ENCODE measurements around the gene CD99L2. TPM values are rescaled to one million over a fixed set of nuclear protein-coding genes. Genes with fewer than 3 reads are reported as not detected.

The CD99L2 gene
- total and polyA plus RNA-seq, 7 experiments from 2014 or later, result 14.3 to 20.4 (median 16.0) TPM

DNA sequence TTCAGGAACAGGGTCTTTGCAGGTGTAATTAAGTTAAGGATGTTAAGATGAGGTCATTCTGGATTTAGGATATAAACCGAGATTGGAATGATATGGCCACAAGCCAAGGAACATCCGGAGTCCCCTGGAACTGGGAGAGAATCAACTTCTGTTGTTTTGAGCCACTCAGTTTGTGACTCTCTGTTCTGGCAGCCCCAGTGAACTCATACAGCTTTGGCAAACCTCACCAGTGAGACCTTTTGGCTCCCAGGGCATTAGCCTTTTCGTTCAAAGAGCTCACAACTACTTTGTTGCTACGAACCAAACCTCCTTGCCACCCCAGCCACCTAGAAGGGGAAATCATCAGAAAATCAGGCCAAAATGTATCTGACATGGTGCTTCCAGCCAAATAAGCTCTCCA is 124.8 kb downstream of the CD99L2 start:
- no peaks in the 10 kb centered on the region for H3K4me1 ChIP-seq (ENCODE audit: control insufficient read depth in 2 of 2, insufficient read depth in 2 of 2, low read length in 2 of 2)
- ChIA-PET POLR2A (no interaction called here), CTCF (interaction anchor here (0.6 kb wide), 2 partner anchors 11 to 1074 kb away, joined by 3 read pairs; no protein-coding TSS in a partner anchor)
- Mint-ChIP-seq H3K4me3 (no peak overlapping the region), H3K36me3 (peaks cover 0 to 9% (median 0%) of the 10 kb centered on the region in 5 donors), H3K27me3 (no peaks in the 10 kb centered on the region), H3K27ac (no peak overlapping the region), H3K9me3 (peaks cover 0 to 2% (median 0%) of the 10 kb centered on the region in 11 donors), H3K4me1 (peaks cover 0 to 3% (median 0%) of the 10 kb centered on the region in 7 donors)
- no peak overlapping the region for H3K27ac ChIP-seq (ENCODE audit: low read depth, low read length)
- H3K36me3 ChIP-seq (ENCODE audit: control insufficient read depth in 2 of 3, insufficient read depth in 3 of 3, low read length in 3 of 3), result no peaks in the 10 kb centered on the region
- intact Hi-C loops (cut with micrococcal nuclease), result loop anchor here (5.0 to 10.0 kb wide), 3 partner anchors 209 to 229 kb away; partner anchors contain the start of gene HMGB3 (in 2 of the 2)
- no peak for ATAC-seq
- no peaks in the 10 kb centered on the region for H3K9me3 ChIP-seq (ENCODE audit: control insufficient read depth in 2 of 3, low read length in 3 of 3)
- DNase-seq, result no peak
- H3K27me3 ChIP-seq (ENCODE audit: control insufficient read depth in 2 of 2, insufficient read depth in 2 of 2, low read length in 2 of 2), result no peaks in the 10 kb centered on the region
- no peak overlapping the region for H3K4me3 ChIP-seq (ENCODE audit: low read length)

DNA sequence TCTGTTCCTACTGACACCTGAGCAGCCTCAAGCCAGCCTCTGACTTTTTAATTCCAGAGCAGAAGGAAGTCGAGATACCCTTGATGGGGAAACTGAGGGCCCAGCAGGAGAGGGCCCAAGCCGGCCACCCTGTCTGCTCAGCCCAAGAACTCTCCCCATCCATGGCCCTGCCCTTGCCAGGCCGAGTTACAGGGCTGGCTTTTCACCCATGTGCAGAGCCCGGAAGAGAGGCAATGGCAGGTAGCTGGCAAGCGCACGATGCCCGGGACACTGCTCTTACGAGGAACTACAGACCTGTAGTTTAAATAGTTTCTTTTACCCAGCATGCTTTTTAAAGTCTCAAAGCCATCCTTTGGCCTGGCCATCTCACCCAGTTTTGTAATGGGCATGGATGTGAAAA is 125.4 kb downstream of the CD99L2 start:
- H3K27me3 Mint-ChIP-seq, result no peaks in the 10 kb centered on the region
- H3K4me1 Mint-ChIP-seq, result peaks cover 0 to 3% (median 0%) of the 10 kb centered on the region in 7 donors
- POLR2A ChIA-PET, result no interaction called here
- intact Hi-C loops (cut with micrococcal nuclease), result loop anchor here (5.0 to 10.0 kb wide), 3 partner anchors 209 to 229 kb away; partner anchors contain the start of gene HMGB3 (in 2 of the 2)
- Histone ChIP-seq H3K27ac (ENCODE audit: low read depth, low read length) (no peak overlapping the region), H3K4me1 (ENCODE audit: control insufficient read depth in 2 of 2, insufficient read depth in 2 of 2, low read length in 2 of 2) (no peaks in the 10 kb centered on the region), H3K4me3 (ENCODE audit: low read length) (no peak overlapping the region), H3K27me3 (ENCODE audit: control insufficient read depth in 2 of 2, insufficient read depth in 2 of 2, low read length in 2 of 2) (no peaks in the 10 kb centered on the region), H3K9me3 (ENCODE audit: control insufficient read depth in 2 of 3, low read length in 3 of 3) (no peaks in the 10 kb centered on the region), H3K36me3 (ENCODE audit: control insufficient read depth in 2 of 3, insufficient read depth in 3 of 3, low read length in 3 of 3) (no peaks in the 10 kb centered on the region)
- ATAC-seq, result no peak
- no peak overlapping the region for H3K27ac Mint-ChIP-seq
- H3K9me3 Mint-ChIP-seq, result peaks cover 0 to 3% (median 0%) of the 10 kb centered on the region in 11 donors
- peaks cover 0 to 9% (median 0%) of the 10 kb centered on the region in 5 donors for H3K36me3 Mint-ChIP-seq
- CTCF ChIA-PET, result no interaction called here
- no peak for DNase-seq
- no peak overlapping the region for H3K4me3 Mint-ChIP-seq

DNA sequence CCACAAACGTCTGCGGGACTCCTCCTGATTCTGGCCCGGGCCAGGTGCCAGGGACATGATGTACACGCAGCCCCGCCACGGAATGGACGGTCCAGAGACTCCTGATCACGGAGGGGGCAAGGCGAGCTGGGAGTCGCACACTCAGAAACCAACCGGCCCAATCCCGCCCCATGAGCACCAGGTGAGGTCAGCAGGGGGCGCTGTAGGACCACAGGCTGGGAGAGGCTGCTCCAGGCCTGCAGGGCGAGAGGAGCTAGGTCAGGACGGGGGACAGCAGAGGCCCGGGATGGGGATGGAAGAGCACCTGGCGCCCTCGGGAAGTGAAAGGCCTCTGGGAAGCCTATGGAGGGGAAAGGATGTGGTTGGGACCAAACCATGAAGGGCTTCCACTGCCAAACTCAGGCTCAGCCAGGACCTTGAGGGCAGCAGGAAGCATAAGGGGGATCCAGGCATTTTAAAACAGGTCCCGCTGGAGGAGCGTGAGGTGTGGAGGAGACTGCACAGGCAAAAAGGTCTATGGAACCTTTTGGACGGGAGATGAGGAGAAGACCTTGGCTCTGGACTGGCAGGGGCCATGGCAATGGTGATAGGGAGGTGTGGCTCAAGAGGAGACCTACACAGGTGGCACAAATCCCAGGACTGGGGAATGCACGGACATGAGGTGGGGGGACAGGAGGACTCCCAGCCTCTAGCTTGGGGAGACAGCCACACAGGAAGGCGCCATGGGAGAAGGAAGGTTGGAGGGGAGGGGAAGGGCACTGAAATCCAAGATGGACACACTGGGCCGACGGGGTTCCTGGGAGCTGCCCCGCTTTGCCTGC is 126.1 kb downstream of the CD99L2 start:
- POLR2A ChIA-PET, result interaction anchor here (1.3 kb wide), 1 partner anchor 309 kb away, joined by 3 read pairs; no protein-coding TSS in a partner anchor
- no peak overlapping the region for H3K27ac ChIP-seq (ENCODE audit: low read depth, low read length)
- intact Hi-C loops (cut with micrococcal nuclease), result loop anchor here (1.0 to 10.0 kb wide), 4 partner anchors 210 to 310 kb away; partner anchors contain the start of gene HMGB3 (in 2 of the 2)

DNA sequence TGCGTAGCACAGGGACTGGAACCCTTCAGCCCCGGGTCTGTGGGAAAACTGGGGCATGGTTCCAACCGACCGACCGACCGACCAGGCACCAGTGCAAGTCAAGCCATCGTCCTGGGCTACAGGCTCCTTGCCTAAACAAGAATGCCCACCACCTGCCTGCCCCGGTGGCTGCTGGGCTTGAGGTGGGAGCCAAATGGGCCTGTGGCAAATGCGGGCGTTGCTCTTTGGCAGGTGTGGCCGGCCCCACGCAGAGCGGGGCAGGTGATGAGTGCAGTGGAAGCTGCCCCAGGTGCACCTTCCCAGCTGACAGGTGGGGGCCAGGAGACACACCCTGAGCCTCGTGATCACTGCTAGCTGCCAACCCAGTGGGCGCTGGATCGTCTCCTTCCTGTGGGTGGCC is 127.4 kb downstream of the CD99L2 start:
- Mint-ChIP-seq H3K27ac (no peak overlapping the region), H3K4me1 (peaks cover 0 to 3% (median 0%) of the 10 kb centered on the region in 7 donors), H3K36me3 (peaks cover 0 to 9% (median 0%) of the 10 kb centered on the region in 5 donors), H3K9me3 (peaks cover 0 to 3% (median 0%) of the 10 kb centered on the region in 11 donors), H3K4me3 (no peak overlapping the region), H3K27me3 (no peaks in the 10 kb centered on the region)
- Histone ChIP-seq H3K36me3 (ENCODE audit: control insufficient read depth in 2 of 3, insufficient read depth in 3 of 3, low read length in 3 of 3) (no peaks in the 10 kb centered on the region), H3K4me1 (ENCODE audit: control insufficient read depth in 2 of 2, insufficient read depth in 2 of 2, low read length in 2 of 2) (no peaks in the 10 kb centered on the region), H3K27ac (ENCODE audit: low read depth, low read length) (no peak overlapping the region), H3K27me3 (ENCODE audit: control insufficient read depth in 2 of 2, insufficient read depth in 2 of 2, low read length in 2 of 2) (no peaks in the 10 kb centered on the region), H3K4me3 (ENCODE audit: low read length) (no peak overlapping the region), H3K9me3 (ENCODE audit: control insufficient read depth in 2 of 3, low read length in 3 of 3) (no peaks in the 10 kb centered on the region)
- CTCF ChIA-PET, result interaction anchor here (2.5 kb wide), 1 partner anchor 311 kb away, joined by 41 read pairs; no protein-coding TSS in a partner anchor
- ATAC-seq, result no peak
- intact Hi-C loops (cut with micrococcal nuclease), result loop anchor here (5.0 to 10.0 kb wide), 3 partner anchors 211 to 231 kb away; partner anchors contain the start of gene HMGB3 (in 2 of the 2)
- DNase-seq, result no peak
- POLR2A ChIA-PET, result no interaction called here

More for the DNA sequence above, 126.1 kb downstream of the CD99L2 start:
- Histone ChIP-seq H3K4me1 (ENCODE audit: control insufficient read depth in 2 of 2, insufficient read depth in 2 of 2, low read length in 2 of 2) (no peaks in the 10 kb centered on the region), H3K4me3 (ENCODE audit: low read length) (no peak overlapping the region), H3K9me3 (ENCODE audit: control insufficient read depth in 2 of 3, low read length in 3 of 3) (no peaks in the 10 kb centered on the region), H3K27me3 (ENCODE audit: control insufficient read depth in 2 of 2, insufficient read depth in 2 of 2, low read length in 2 of 2) (no peaks in the 10 kb centered on the region), H3K36me3 (ENCODE audit: control insufficient read depth in 2 of 3, insufficient read depth in 3 of 3, low read length in 3 of 3) (no peaks in the 10 kb centered on the region)
- peak; percentile 34 to 80 (median 61) for DNase-seq
- peaks cover 0 to 3% (median 0%) of the 10 kb centered on the region in 7 donors for H3K4me1 Mint-ChIP-seq
- no peak overlapping the region for H3K4me3 Mint-ChIP-seq
- peak overlapping the region in 1 of 9 donors; percentile 62 for H3K27ac Mint-ChIP-seq
- no peaks in the 10 kb centered on the region for H3K27me3 Mint-ChIP-seq
- CTCF ChIA-PET, result interaction anchor here (0.6 to 2.5 kb wide), 3 partner anchors 307 to 313 kb away, joined by 3 to 41 read pairs (median 5); no protein-coding TSS in a partner anchor
- H3K36me3 Mint-ChIP-seq, result peaks cover 0 to 9% (median 0%) of the 10 kb centered on the region in 5 donors
- peak; percentile 86 for ATAC-seq
- peaks cover 0 to 3% (median 0%) of the 10 kb centered on the region in 11 donors for H3K9me3 Mint-ChIP-seq

DNA sequence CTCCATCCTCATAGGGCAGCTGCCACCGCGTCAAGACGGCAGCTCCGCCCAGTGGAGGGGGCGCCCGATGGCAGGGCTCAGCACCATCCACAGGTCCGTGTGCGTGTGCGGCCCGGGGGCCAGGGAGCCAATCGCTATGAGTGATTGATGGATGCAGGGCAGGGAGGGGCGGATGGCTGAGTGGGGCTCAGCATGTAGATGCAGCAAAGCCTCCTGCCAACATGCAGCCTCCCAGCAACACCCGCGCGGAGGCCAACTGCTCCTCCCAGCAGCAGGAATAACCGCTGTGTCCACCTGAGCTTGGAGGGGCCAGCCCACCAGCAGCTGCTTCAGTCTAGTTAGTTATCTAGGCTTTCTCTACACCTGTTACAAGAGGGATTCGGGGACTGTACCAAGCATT is 127.8 kb downstream of the CD99L2 start:
- peaks cover 0 to 3% (median 0%) of the 10 kb centered on the region in 11 donors for H3K9me3 Mint-ChIP-seq
- peaks cover 0 to 3% (median 0%) of the 10 kb centered on the region in 7 donors for H3K4me1 Mint-ChIP-seq
- no peak overlapping the region for H3K4me3 Mint-ChIP-seq
- peaks cover 0 to 9% (median 0%) of the 10 kb centered on the region in 5 donors for H3K36me3 Mint-ChIP-seq
- Histone ChIP-seq H3K27me3 (ENCODE audit: control insufficient read depth in 2 of 2, insufficient read depth in 2 of 2, low read length in 2 of 2) (no peaks in the 10 kb centered on the region), H3K4me3 (ENCODE audit: low read length) (no peak overlapping the region), H3K27ac (ENCODE audit: low read depth, low read length) (no peak overlapping the region), H3K4me1 (ENCODE audit: control insufficient read depth in 2 of 2, insufficient read depth in 2 of 2, low read length in 2 of 2) (no peaks in the 10 kb centered on the region), H3K9me3 (ENCODE audit: control insufficient read depth in 2 of 3, low read length in 3 of 3) (no peaks in the 10 kb centered on the region), H3K36me3 (ENCODE audit: control insufficient read depth in 2 of 3, insufficient read depth in 3 of 3, low read length in 3 of 3) (no peaks in the 10 kb centered on the region)
- intact Hi-C loops (cut with micrococcal nuclease), result loop anchor here (5.0 to 10.0 kb wide), 3 partner anchors 212 to 232 kb away; partner anchors contain the start of gene HMGB3 (in 2 of the 2)
- ChIA-PET CTCF (interaction anchor here (2.5 kb wide), 1 partner anchor 312 kb away, joined by 41 read pairs; no protein-coding TSS in a partner anchor), POLR2A (no interaction called here)
- ATAC-seq (no peak), DNase-seq (no peak)
- H3K27me3 Mint-ChIP-seq, result no peaks in the 10 kb centered on the region
- H3K27ac Mint-ChIP-seq, result no peak overlapping the region

DNA sequence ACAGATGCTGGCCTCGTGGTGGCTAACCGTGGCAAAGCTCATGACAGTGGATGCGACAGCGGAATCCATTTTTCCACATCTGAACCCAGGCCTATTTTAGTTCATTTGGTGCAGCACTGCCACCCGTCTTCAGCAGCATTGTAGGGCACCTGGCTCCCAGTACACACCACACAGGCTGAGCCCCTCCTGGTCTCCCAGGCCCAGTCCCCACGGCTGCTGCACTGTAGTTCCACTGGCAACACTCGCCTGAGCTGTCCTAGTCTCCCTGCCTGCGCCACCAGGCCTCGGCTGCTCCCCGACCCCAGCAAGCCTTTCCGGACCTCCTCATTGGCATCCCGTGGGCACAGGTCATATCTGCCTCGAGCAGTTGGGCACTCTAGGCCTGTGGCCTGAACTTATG is 129.1 kb downstream of the CD99L2 start:
- H3K9me3 Mint-ChIP-seq, result peaks cover 0 to 1% (median 0%) of the 10 kb centered on the region in 11 donors
- H3K27me3 Mint-ChIP-seq, result no peaks in the 10 kb centered on the region
- Histone ChIP-seq H3K4me3 (ENCODE audit: low read length) (no peak overlapping the region), H3K27me3 (ENCODE audit: control insufficient read depth in 2 of 2, insufficient read depth in 2 of 2, low read length in 2 of 2) (no peaks in the 10 kb centered on the region), H3K9me3 (ENCODE audit: control insufficient read depth in 2 of 3, low read length in 3 of 3) (no peaks in the 10 kb centered on the region), H3K36me3 (ENCODE audit: control insufficient read depth in 2 of 3, insufficient read depth in 3 of 3, low read length in 3 of 3) (no peaks in the 10 kb centered on the region), H3K27ac (ENCODE audit: low read depth, low read length) (no peak overlapping the region), H3K4me1 (ENCODE audit: control insufficient read depth in 2 of 2, insufficient read depth in 2 of 2, low read length in 2 of 2) (no peaks in the 10 kb centered on the region)
- ChIA-PET POLR2A (no interaction called here), CTCF (no interaction called here)
- no peak for ATAC-seq
- H3K36me3 Mint-ChIP-seq, result peaks cover 0 to 2% (median 0%) of the 10 kb centered on the region in 5 donors
- H3K4me3 Mint-ChIP-seq, result no peak overlapping the region
- no peak for DNase-seq
- no peak overlapping the region for H3K27ac Mint-ChIP-seq
- H3K4me1 Mint-ChIP-seq, result no peaks in the 10 kb centered on the region
- intact Hi-C loops (cut with micrococcal nuclease), result no loop called here

Measured in naive thymus-derived CD4-positive, alpha-beta T cell (primary cell).